Caco-2 (cell line): Measurements from ENCODE around the gene BRSK2. TPM values are rescaled to one million over a fixed set of nuclear protein-coding genes. Genes with fewer than 3 reads are reported as not detected.

ENCODE experiments used
- BruUV-seq: library from RNA; stranded (reverse); fragments of 400-500 nt; replicated peaks from 2 replicates; lab custom pipeline; 2021; lab: Mats Ljungman, UMichigan
- CTCF ChIA-PET: fragments of 300-600 bp; sonication (Branson Sonifier 250); formaldehyde crosslinking; loops from one replicate; lab custom pipeline; 2022; ENCODE audit warnings: antibody characterized with exemption; lab: Charles Lee
- POLR2A ChIA-PET: fragments of 300-600 bp; sonication (Branson Sonifier 250); formaldehyde crosslinking; loops from one replicate; lab custom pipeline; 2022; ENCODE audit warnings: antibody characterized with exemption; lab: Charles Lee
- DNase-seq, 2 experiments: peaks; one replicate each; pipeline versions ENCODE4 v3.0.0 to v3.0.0-alpha.2; 2020 to 2022
- H3K27me3 ChIP-seq: replicated peaks from 2 replicates; pipeline ENCODE4 v1.6.0; 2011; ENCODE audit warnings: low read length; ENCODE audit not compliant: control insufficient read depth, insufficient read depth
- H3K36me3 ChIP-seq: 2 replicates; pipeline ENCODE4 v1.5.1; 2011; ENCODE audit warnings: low read length; ENCODE audit not compliant: control insufficient read depth, insufficient read depth
- H3K4me1 ChIP-seq: fragments of 250-450 bp; sonication (Bioruptor Pico); 2 replicates; pipeline ENCODE4 v1.5.1; 2020; ENCODE audit warnings: mild to moderate bottlenecking
- H3K4me3 ChIP-seq: 2 replicates; pipeline ENCODE4 v1.5.1; 2011; ENCODE audit warnings: low read depth, mild to moderate bottlenecking, control low read depth, low read length
- H3K9me3 ChIP-seq: fragments of 250-450 bp; sonication (Bioruptor Pico); 2 replicates; pipeline ENCODE4 v1.5.1; 2020; ENCODE audit warnings: mild to moderate bottlenecking, moderate library complexity
- H3K27ac Mint-ChIP-seq: one replicate; pipeline ENCODE4 v1.8.0; 2022; ENCODE audit warnings: mixed read lengths; ENCODE audit not compliant: unreplicated experiment
- H3K27me3 Mint-ChIP-seq: one replicate; pipeline ENCODE4 v1.8.0; 2022; ENCODE audit warnings: mixed read lengths; ENCODE audit not compliant: insufficient read depth, unreplicated experiment
- H3K36me3 Mint-ChIP-seq: one replicate; pipeline ENCODE4 v1.8.0; 2022; ENCODE audit warnings: mild to moderate bottlenecking, mixed read lengths; ENCODE audit not compliant: insufficient read depth, unreplicated experiment
- H3K4me1 Mint-ChIP-seq: one replicate; pipeline ENCODE4 v1.8.0; 2022; ENCODE audit warnings: low read depth, mixed read lengths; ENCODE audit not compliant: unreplicated experiment
- H3K4me3 Mint-ChIP-seq: one replicate; pipeline ENCODE4 v1.8.0; 2022; ENCODE audit warnings: mild to moderate bottlenecking, moderate library complexity, mixed read lengths; ENCODE audit not compliant: unreplicated experiment
- H3K9me3 Mint-ChIP-seq: one replicate; pipeline ENCODE4 v1.8.0; 2022; ENCODE audit warnings: mixed read lengths; ENCODE audit not compliant: unreplicated experiment
- intact Hi-C: fragments of 100-400 bp; cut with micrococcal nuclease; formaldehyde crosslinking; loops from one replicate; pipeline ENCODE4 v1.10.0; 2022; ENCODE audit not compliant: unreplicated experiment
- total RNA-seq: library from RNA; stranded (reverse); gene quantifications from 2 replicates; pipeline ENCODE4 v1.2.3, GENCODE V29; 2022
- TF ChIP-seq, protein P1 (sequence below), 2 experiments: fragments of 200-600 bp in 1 of 2; IDR thresholded peaks; 1 replicate in 1 of 2; 2 replicates in 1 of 2; pipeline versions ENCODE4 v1.5.1 to v1.8.0; 2011 to 2022; ENCODE audit warnings: antibody characterized with exemption in 1 of 2, control low read depth in 1 of 2, inconsistent platforms in 1 of 2, low read depth in 1 of 2, low read length in 1 of 2, mild to moderate bottlenecking in 1 of 2, moderate library complexity in 1 of 2; ENCODE audit not compliant: insufficient read depth in 1 of 2, severe bottlenecking in 1 of 2, unreplicated experiment in 1 of 2

Gene BRSK2
- total RNA-seq, 1 experiment from 2014 or later, result 32.8 TPM

DNA sequence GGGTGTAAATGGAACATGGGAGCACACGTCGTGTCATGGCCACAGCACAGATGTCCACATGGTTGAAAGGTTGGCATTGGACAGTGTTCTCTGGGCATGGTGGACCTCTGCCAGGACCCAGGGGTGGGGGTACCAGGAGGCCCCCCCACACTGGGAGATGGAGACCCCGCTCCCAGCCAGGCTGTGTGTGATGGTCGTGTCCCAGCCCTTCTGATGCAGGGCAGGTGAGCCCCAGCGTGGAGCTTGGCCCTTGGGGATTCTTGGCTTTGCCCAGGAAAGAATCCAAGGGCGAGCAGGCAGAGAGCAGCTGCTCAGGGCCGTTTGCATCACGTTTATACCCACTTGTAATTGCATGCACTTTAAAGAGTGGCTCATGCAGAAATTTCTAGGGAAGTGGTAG is 22.0 kb upstream of the BRSK2 start:
- no peaks in the 10 kb centered on the region for H3K4me1 ChIP-seq
- no peak overlapping the region for H3K4me3 Mint-ChIP-seq
- no peaks in the 10 kb centered on the region for H3K36me3 ChIP-seq
- no peaks in the 10 kb centered on the region for H3K27me3 Mint-ChIP-seq
- H3K27me3 ChIP-seq, result no peaks in the 10 kb centered on the region
- H3K9me3 Mint-ChIP-seq, result peaks cover 11% of the 10 kb centered on the region
- DNase-seq, result no peak
- H3K4me3 ChIP-seq, result no peak overlapping the region
- intact Hi-C loops, result no loop called here
- BruUV-seq, result no TSS peak
- no peak overlapping the region for H3K27ac Mint-ChIP-seq
- TF ChIP-seq, protein P1, sequence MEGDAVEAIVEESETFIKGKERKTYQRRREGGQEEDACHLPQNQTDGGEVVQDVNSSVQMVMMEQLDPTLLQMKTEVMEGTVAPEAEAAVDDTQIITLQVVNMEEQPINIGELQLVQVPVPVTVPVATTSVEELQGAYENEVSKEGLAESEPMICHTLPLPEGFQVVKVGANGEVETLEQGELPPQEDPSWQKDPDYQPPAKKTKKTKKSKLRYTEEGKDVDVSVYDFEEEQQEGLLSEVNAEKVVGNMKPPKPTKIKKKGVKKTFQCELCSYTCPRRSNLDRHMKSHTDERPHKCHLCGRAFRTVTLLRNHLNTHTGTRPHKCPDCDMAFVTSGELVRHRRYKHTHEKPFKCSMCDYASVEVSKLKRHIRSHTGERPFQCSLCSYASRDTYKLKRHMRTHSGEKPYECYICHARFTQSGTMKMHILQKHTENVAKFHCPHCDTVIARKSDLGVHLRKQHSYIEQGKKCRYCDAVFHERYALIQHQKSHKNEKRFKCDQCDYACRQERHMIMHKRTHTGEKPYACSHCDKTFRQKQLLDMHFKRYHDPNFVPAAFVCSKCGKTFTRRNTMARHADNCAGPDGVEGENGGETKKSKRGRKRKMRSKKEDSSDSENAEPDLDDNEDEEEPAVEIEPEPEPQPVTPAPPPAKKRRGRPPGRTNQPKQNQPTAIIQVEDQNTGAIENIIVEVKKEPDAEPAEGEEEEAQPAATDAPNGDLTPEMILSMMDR (IDR thresholded peaks at IDR 0.05; ENCODE audit: insufficient read depth in 1 of 2, low read depth in 1 of 2, low read length in 1 of 2, severe bottlenecking in 1 of 2, unreplicated experiment in 1 of 2), result no peak
- no peaks in the 10 kb centered on the region for H3K4me1 Mint-ChIP-seq
- H3K36me3 Mint-ChIP-seq, result no peaks in the 10 kb centered on the region
- ChIA-PET POLR2A (no interaction called here), CTCF (no interaction called here)
- H3K9me3 ChIP-seq, result peaks cover 38% of the 10 kb centered on the region

DNA sequence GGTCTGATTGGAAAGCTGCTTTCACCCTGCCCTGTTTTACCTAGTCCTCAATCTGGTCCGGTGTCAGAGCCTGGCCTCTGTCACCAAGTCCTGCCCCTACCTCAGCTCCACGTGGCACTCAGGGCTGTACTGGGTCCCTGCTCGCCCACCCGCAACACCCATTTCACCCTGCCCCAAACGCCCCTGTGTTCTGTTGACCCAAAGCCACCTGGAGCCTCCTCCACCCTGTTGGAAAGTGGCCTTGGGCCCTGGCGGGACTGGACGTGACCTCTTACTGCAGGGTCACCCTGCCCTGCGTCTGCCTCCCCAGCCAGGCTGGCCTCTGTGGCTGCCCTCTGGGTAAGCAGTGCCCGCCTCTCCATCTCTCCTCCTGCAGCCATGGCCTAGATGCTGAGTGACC is 21.5 kb upstream of the BRSK2 start:
- peaks cover 2% of the 10 kb centered on the region for H3K4me1 ChIP-seq
- no peaks in the 10 kb centered on the region for H3K4me1 Mint-ChIP-seq
- no peak overlapping the region for H3K27ac Mint-ChIP-seq
- TF ChIP-seq, protein P1 (IDR thresholded peaks at IDR 0.05; ENCODE audit: insufficient read depth in 1 of 2, low read depth in 1 of 2, low read length in 1 of 2, severe bottlenecking in 1 of 2, unreplicated experiment in 1 of 2), result no peak
- no peaks in the 10 kb centered on the region for H3K36me3 Mint-ChIP-seq
- H3K27me3 Mint-ChIP-seq, result no peaks in the 10 kb centered on the region
- no TSS peak for BruUV-seq
- no peak overlapping the region for H3K4me3 ChIP-seq
- ChIA-PET POLR2A (no interaction called here), CTCF (no interaction called here)
- H3K9me3 Mint-ChIP-seq, result peaks cover 11% of the 10 kb centered on the region
- no peak for DNase-seq
- H3K9me3 ChIP-seq, result peaks cover 38% of the 10 kb centered on the region
- no peaks in the 10 kb centered on the region for H3K27me3 ChIP-seq
- H3K4me3 Mint-ChIP-seq, result no peak overlapping the region
- no peaks in the 10 kb centered on the region for H3K36me3 ChIP-seq
- intact Hi-C loops, result no loop called here

DNA sequence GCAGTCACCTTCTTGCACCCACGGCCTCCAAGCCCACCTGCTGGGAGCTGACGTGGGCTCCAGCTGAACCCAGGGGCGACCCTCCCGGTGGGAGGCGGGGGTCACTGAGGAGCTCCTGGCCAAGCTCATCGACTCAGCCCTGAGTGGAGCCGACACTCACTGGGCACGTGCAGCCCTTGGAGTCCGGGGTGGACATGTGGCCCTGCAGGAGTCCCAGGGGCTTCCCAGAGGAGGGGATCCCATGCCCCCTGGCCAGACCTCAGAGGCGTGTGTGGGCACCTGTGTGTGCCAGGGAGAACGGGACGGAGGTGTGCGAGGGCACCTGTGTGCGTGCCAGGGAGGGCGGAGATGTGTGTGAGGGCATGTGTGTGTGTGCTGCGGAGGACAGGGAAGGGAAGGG is 20.8 kb upstream of the BRSK2 start:
- no peaks in the 10 kb centered on the region for H3K36me3 Mint-ChIP-seq
- intact Hi-C loops, result no loop called here
- POLR2A ChIA-PET, result no interaction called here
- H3K27me3 Mint-ChIP-seq, result no peaks in the 10 kb centered on the region
- Histone ChIP-seq H3K4me3 (no peak overlapping the region), H3K9me3 (peaks cover 38% of the 10 kb centered on the region), H3K27me3 (no peaks in the 10 kb centered on the region), H3K36me3 (no peaks in the 10 kb centered on the region), H3K4me1 (peaks cover 10% of the 10 kb centered on the region)
- TF ChIP-seq, protein P1 (IDR thresholded peaks at IDR 0.05; ENCODE audit: insufficient read depth in 1 of 2, low read depth in 1 of 2, low read length in 1 of 2, severe bottlenecking in 1 of 2, unreplicated experiment in 1 of 2), result no peak
- CTCF ChIA-PET, result no interaction called here
- no TSS peak for BruUV-seq
- no peaks in the 10 kb centered on the region for H3K4me1 Mint-ChIP-seq
- peaks cover 11% of the 10 kb centered on the region for H3K9me3 Mint-ChIP-seq
- no peak overlapping the region for H3K27ac Mint-ChIP-seq
- no peak for DNase-seq
- H3K4me3 Mint-ChIP-seq, result no peak overlapping the region
